Right lobe of liver (tissue), 6 donors: Measurements from ENCODE around the gene ARGLU1. TPM values are rescaled to one million over a fixed set of nuclear protein-coding genes. Genes with fewer than 3 reads are reported as not detected.

ENCODE experiments used
- ATAC-seq, 4 donors: fragments of 200-7000 bp; cut with Tn5 transposase; one replicate each; pipeline ENCODE4 v1.9.1; 2020; ENCODE audit warnings: mild to moderate bottlenecking in 4 of 4, moderate library complexity in 4 of 4
- DNase-seq, 3 donors: peaks; one replicate each; pipeline ENCODE4 v3.0.0-alpha.2; 2020
- H3K27ac ChIP-seq, 3 donors: fragments of 200-600 bp; one replicate each; pipeline ENCODE4 v1.8.0; 2022
- H3K27me3 ChIP-seq, 2 donors: fragments of 200-600 bp; one replicate each; pipeline ENCODE4 v1.8.0; 2022
- H3K36me3 ChIP-seq, 4 donors: fragments of 200-600 bp; sonication (generic) in 1 of 4; one replicate each; pipeline versions ENCODE4 v1.5.1 to v1.8.0; 2017 to 2022; ENCODE audit warnings: control low read depth in 1 of 4
- H3K4me1 ChIP-seq, 4 donors: fragments of 200-600 bp; sonication (generic) in 1 of 4; one replicate each; pipeline versions ENCODE4 v1.5.1 to v1.8.0; 2017 to 2022; ENCODE audit warnings: control low read depth in 1 of 4
- H3K4me3 ChIP-seq, 3 donors: fragments of 200-600 bp; one replicate each; pipeline ENCODE4 v1.8.0; 2022
- H3K9me3 ChIP-seq, 4 donors: fragments of 200-600 bp; sonication (generic) in 1 of 4; one replicate each; pipeline versions ENCODE4 v1.5.1 to v1.8.0; 2017 to 2022; ENCODE audit warnings: control low read depth in 1 of 4
- POLR2A ChIP-seq: fragments of 450-650 bp; IDR thresholded peaks from one replicate; pipeline ENCODE4 v1.6.1; 2017; ENCODE audit warnings: antibody characterized with exemption, mild to moderate bottlenecking
- WGBS: methylation state at CpG from one replicate; pipeline ENCODE4 v1.1.6; 2018; ENCODE audit warnings: low coverage, low lambda C conversion rate; ENCODE audit not compliant: insufficient coverage; ENCODE audit errors: missing lambda C conversion rate; 5-methylcytosine and 5-hydroxymethylcytosine counted together
- intact Hi-C, 2 donors: fragments of 100-400 bp; cut with DNase I; formaldehyde crosslinking; loops; one replicate each; pipeline versions ENCODE4 v1.11.2 to v1.14.1; 2022
- total RNA-seq, 6 experiments: library from RNA; depleted of rRNA in 2 of 6; stranded (reverse); fragments of >200 nt in 2 of 6; fragmentation: NEBNext Ultra II Directional in 3 of 6; extraction: Animal tissue kit (Norgen Biotek cat#: 25700) in 3 of 6; gene quantifications; one replicate each; pipeline versions ENCODE4 v1.1.0 to v1.2.4, GENCODE V29; 2016 to 2023
- TF ChIP-seq, protein P1 (sequence below), 4 donors: fragments of 200-600 bp in 3 of 4; fragments of 450-650 bp in 1 of 4; IDR thresholded peaks; one replicate each; pipeline versions ENCODE4 v1.5.1 to v1.8.0; 2016 to 2022; ENCODE audit warnings: antibody characterized with exemption in 4 of 4, mild to moderate bottlenecking in 2 of 4
- donor health status: DM: no; HTN: yes; CAD: no.
- donor health status: DM: no; HTN: no; CAD: no.
- donor health status: DM: no; HTN: no; CAD: no.
- donor health status: DM: no; HTN: yes; CAD: no.
- donor health status: DM: no; HTN: yes; CAD: no.

The ARGLU1 gene
- total RNA-seq, 6 experiments from 2014 or later = 19.9 to 35.6 (median 32.0) TPM

DNA sequence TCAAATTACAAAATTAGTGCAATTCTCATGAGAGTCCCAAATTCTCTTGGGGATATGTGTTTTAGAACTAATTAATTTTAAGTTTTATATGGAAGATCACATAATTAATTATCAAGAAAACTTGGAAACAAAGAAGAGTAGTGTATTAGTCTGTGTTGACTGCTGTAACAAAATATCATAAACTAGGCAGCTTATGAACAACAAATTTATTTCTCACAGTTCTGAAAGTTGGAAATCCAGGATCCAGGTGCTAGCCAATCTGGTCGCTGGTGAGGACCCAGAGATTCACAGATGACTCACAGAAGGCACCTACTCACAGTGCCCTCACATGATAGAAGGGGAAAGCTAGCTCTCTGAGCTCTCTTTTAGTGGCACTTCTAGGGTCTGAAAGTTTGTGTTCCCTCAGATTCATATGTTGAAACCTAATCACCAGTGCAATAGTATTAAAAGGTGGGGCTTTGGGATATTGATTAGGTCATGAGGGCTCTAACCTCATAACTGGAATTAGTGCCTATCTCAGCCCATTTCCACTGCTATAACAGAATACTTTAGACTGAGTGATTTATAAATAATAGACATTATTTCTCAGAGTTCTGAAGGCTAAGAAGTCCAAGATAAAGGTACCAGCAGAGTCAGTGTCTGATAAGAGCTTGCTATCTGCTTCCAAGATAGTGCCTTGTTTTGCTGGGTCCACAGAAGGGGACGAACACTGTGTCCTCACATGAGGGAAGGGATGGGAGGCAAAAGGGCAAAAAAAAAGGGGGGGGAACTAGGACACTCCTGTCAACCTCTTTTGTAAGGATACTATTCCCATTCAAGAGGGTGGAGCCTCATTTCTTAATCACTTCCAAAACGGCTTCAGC, 1.5 kb upstream of the ARGLU1 start:
- no peaks in the 10 kb centered on the region for H3K36me3 ChIP-seq
- 56% methylated on average over 3 of the region's 3 CpGs for WGBS
- intact Hi-C loops = no loop called here
- H3K4me1 ChIP-seq = peaks cover 0 to 27% (median 7%) of the 10 kb centered on the region in 4 donors
- peak; percentile 47 for TF ChIP-seq POLR2A
- TF ChIP-seq, protein P1, sequence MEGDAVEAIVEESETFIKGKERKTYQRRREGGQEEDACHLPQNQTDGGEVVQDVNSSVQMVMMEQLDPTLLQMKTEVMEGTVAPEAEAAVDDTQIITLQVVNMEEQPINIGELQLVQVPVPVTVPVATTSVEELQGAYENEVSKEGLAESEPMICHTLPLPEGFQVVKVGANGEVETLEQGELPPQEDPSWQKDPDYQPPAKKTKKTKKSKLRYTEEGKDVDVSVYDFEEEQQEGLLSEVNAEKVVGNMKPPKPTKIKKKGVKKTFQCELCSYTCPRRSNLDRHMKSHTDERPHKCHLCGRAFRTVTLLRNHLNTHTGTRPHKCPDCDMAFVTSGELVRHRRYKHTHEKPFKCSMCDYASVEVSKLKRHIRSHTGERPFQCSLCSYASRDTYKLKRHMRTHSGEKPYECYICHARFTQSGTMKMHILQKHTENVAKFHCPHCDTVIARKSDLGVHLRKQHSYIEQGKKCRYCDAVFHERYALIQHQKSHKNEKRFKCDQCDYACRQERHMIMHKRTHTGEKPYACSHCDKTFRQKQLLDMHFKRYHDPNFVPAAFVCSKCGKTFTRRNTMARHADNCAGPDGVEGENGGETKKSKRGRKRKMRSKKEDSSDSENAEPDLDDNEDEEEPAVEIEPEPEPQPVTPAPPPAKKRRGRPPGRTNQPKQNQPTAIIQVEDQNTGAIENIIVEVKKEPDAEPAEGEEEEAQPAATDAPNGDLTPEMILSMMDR (IDR thresholded peaks at IDR 0.05) = no peak
- peak overlapping the region; percentile 86 to 99 (median 86) for H3K27ac ChIP-seq
- ATAC-seq (peak in 3 of 4 donors; percentile 11 to 28 (median 19)), DNase-seq (no peak)
- H3K4me3 ChIP-seq = no peak overlapping the region
- H3K27me3 ChIP-seq = no peaks in the 10 kb centered on the region
- no peaks in the 10 kb centered on the region for H3K9me3 ChIP-seq

DNA sequence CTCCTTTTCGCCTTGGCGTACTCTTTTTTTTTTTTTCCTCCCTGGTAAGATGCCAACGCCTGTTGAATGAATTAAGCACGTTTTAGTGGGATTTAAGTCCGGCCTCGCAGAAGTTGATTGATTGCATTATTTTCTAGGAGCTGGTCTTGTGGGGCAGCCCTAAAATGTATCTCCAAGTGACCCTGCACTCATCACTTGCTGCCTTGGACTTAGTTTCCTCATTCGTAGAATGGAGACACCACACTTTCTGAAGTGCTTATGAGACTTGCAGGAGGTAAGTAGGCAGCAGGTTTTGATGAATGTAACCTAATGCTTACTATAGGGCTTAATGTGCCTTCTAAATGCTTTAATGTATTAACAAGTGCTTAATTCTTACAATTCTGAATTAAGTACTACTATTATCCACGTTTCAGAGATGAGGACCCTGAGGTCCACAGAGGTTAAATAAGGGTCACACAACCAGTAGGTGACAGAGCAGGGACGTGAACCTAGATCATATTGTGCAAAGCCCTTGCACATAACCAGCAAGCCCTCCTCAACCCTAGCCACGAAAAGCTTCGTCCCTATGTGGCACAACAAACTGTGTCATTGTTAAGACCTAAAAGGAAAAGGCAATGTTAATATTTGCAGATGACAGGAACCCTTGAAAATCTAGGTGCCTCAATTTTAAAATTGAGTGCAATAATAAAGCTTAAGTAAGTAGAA, 514 bp upstream of the ARGLU1 start:
- WGBS = 6% methylated on average over 11 of the region's 11 CpGs
- intact Hi-C loops = no loop called here
- ATAC-seq (peak in 2 of 4 donors; percentile 0 to 2), DNase-seq (no peak)
- TF ChIP-seq, protein P1 (IDR thresholded peaks at IDR 0.05) = no peak
- TF ChIP-seq POLR2A = no peak
- H3K4me1 ChIP-seq = peaks cover 0 to 30% (median 7%) of the 10 kb centered on the region in 4 donors
- H3K4me3 ChIP-seq = peak overlapping the region; percentile 75 to 98 (median 86)
- H3K36me3 ChIP-seq = no peaks in the 10 kb centered on the region
- no peaks in the 10 kb centered on the region for H3K27me3 ChIP-seq
- H3K9me3 ChIP-seq = no peaks in the 10 kb centered on the region
- peak overlapping the region; percentile 13 to 99 (median 86) for H3K27ac ChIP-seq

DNA sequence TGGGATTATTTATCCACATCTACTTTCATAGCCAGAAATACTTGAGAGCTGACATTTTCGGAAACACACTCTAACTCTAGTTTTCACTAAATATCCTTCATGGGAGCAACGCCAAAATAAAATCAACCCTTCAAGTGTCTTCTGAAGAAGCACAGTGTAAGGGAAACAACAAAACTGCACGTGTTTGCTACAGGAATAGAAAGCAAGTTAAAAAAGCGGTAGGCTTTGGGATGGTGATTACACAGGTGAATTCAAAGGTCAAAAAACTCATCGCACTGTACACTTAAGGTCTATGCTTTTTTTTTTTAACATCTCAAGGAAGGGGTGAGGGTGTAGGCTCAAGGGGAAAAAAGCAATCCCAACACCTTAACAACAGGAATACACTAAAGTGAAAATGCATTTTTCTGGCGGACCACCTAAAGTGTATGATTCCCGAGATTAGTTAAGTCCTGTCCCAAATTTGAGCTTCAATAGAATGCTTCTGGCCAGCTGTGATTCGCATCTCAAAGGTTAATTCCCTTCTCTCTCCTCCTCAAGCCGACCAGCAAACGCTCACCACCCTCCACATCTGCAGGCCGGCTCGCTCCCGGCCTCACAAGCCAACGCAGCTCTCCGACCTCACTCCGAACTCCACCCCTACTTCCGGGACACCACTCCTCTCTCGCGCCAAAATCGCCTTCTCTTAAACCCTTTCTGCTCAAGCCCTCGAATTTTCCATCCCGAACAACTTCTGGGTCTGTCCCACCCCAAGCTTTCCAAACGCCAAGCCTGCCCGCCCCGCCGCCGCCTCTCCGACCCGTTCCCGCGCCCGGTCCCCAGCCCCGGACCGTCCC, 1.1 kb downstream of the ARGLU1 start:
- DNase-seq (peak; percentile 68 to 80 (median 72)), ATAC-seq (peak; percentile 30 to 56 (median 48))
- intact Hi-C loops = no loop called here
- Histone ChIP-seq H3K4me1 (peaks cover 0 to 34% (median 7%) of the 10 kb centered on the region in 4 donors), H3K36me3 (no peaks in the 10 kb centered on the region), H3K27ac (peak overlapping the region; percentile 86 to 99 (median 98)), H3K27me3 (no peaks in the 10 kb centered on the region), H3K4me3 (peak overlapping the region; percentile 75 to 98 (median 86)), H3K9me3 (no peaks in the 10 kb centered on the region)
- WGBS = 1% methylated on average over 29 of the region's 34 CpGs
- TF ChIP-seq, protein P1 (IDR thresholded peaks at IDR 0.05) = no peak
- TF ChIP-seq POLR2A = peak; percentile 32

DNA sequence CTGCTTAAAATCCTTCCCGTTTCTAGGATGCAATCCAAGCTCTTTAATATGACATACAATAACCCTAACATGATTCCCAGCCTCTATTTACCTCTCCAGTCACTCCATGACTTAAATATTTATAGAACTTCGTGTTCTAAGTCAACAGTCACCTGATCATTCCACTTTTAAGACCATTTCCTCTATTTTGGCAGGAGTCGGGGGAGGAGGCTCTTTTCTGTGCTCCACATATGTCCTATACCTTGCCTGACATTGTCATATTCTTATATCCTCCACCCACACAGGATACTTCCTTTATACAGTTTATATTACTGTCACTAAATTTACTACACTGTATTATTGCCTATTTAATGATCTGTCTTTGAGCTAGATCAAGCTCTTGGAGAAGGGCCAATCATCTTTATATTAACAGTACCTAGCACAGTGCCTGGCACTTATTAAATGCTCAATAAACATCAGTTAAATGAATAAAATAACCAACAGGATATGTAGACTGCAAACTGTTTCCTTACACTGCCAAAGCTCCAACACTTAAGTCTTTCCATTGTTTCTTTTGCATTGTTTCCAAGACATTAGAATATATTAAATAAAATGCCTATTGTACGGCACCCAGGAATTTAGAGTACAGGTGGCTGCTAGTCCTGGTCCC, 2.7 kb downstream of the ARGLU1 start:
- Histone ChIP-seq H3K4me3 (no peak overlapping the region), H3K4me1 (peaks cover 0 to 39% (median 10%) of the 10 kb centered on the region in 4 donors), H3K36me3 (no peaks in the 10 kb centered on the region), H3K9me3 (no peaks in the 10 kb centered on the region), H3K27ac (peak overlapping the region in 1 of 3 donors; percentile 99), H3K27me3 (no peaks in the 10 kb centered on the region)
- TF ChIP-seq, protein P1 (IDR thresholded peaks at IDR 0.05) = no peak
- TF ChIP-seq POLR2A = no peak
- DNase-seq (no peak), ATAC-seq (no peak)
- 38% methylated on average over 4 of the region's 4 CpGs for WGBS
- intact Hi-C loops = no loop called here
